Uterus (tissue), 4 donors: ENCODE results near the gene GPANK1. TPM values are rescaled to one million over a fixed set of nuclear protein-coding genes. Genes with fewer than 3 reads are reported as not detected.

Experiments
- DNase-seq, 2 donors: peaks; one replicate each; pipeline ENCODE4 v3.0.0-alpha.2; 2019 to 2020
- H3K27ac ChIP-seq, 2 donors: fragments of 200-600 bp; sonication (generic); 1 replicate in 1 of 2; 2 replicates in 1 of 2; pipeline ENCODE4 v1.5.1; 2016 to 2018
- H3K27me3 ChIP-seq, 2 donors: fragments of 200-600 bp; sonication (generic); one replicate each; pipeline ENCODE4 v1.5.1; 2018 to 2019; ENCODE audit warnings: control low read depth in 1 of 2
- H3K36me3 ChIP-seq, 2 donors: fragments of 200-600 bp; sonication (generic); one replicate each; pipeline ENCODE4 v1.5.1; 2019; ENCODE audit warnings: control low read depth in 1 of 2
- H3K4me1 ChIP-seq, 2 donors: fragments of 200-600 bp; sonication (generic); one replicate each; pipeline ENCODE4 v1.5.1; 2018 to 2019; ENCODE audit warnings: control low read depth in 1 of 2
- H3K4me3 ChIP-seq, 2 donors: fragments of 200-600 bp; sonication (generic); 1 replicate in 1 of 2; 2 replicates in 1 of 2; pipeline ENCODE4 v1.5.1; 2018 to 2019; ENCODE audit warnings: mild to moderate bottlenecking in 1 of 2
- H3K9me3 ChIP-seq, 2 donors: fragments of 200-600 bp; sonication (generic); one replicate each; pipeline ENCODE4 v1.5.1; 2019; ENCODE audit warnings: control low read depth in 1 of 2
- CTCF ChIP-seq, 4 experiments: fragments of 200-600 bp in 2 of 4; fragments of 450-650 bp in 2 of 4; sonication (generic) in 2 of 4; IDR thresholded peaks; one replicate each; pipeline ENCODE4 v1.5.1; 2016 to 2019; ENCODE audit warnings: antibody characterized with exemption in 4 of 4, mild to moderate bottlenecking in 2 of 4, moderate library complexity in 1 of 4
- POLR2A ChIP-seq, 2 donors: fragments of 450-650 bp; IDR thresholded peaks; one replicate each; pipeline ENCODE4 v1.6.1; 2016; ENCODE audit warnings: antibody characterized with exemption in 2 of 2, mild to moderate bottlenecking in 1 of 2, moderate library complexity in 1 of 2
- intact Hi-C: fragments of 100-400 bp; cut with DNase I; formaldehyde crosslinking; loops from one replicate; pipeline ENCODE4 v1.15.1; 2023; ENCODE audit warnings: low total_unique reads
- total RNA-seq, 4 donors: library from RNA; depleted of rRNA in 3 of 4; stranded (reverse); fragments of >200 nt in 3 of 4; gene quantifications; one replicate each; pipeline versions ENCODE4 v1.1.0 to v1.2.4, GENCODE V29; 2014 to 2023
- donor health status: DM: yes; HTN: yes; CAD: no.

The GPANK1 gene
- 10 to 100 TPM in 3 of 4 donors, 1 to 10 TPM in 1; 5.1 to 25.6 (median 15.4) TPM for total RNA-seq

DNA sequence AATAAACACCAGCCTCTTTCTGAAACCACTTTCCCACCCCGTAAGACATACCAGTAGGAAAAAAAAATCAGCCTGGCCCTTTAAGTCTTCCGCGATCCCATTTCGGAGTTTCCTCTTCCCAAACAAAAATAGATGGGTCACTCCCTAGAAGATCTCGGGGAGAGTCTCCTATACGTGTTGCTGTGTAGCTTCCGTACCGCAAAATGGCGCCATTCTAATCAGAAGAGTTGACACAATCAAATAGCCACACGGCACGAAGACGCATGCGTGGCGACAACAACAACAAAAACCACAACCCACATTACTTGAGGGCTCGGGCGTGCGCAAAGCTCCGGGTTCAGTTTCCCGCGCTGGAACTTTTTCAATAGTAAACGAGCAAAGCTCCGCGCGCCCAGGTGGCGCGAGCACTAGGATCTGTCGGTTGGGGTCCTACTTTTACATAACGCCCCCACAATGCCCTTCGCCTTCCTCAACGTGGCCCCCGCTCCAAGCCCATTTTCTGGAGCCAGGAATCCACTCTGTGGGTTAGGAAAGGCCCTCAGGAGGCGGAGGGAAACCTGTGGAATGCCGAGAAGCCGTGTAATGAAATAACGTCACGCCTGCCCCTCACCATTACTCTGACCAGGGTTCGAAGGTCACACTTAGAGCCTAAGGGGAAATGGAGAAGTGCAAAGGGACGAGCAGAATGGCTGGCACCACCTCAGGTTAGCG, at the start of gene GPANK1:
Gene GPANK1, minus strand, starts transcription at position 208 of the 711 bp plus-strand sequence. CDS start 519 bp downstream, outside the sequence.
- TF ChIP-seq CTCF (IDR thresholded peaks at IDR 0.05), result no peak
- peak; percentile 35 to 80 for TF ChIP-seq POLR2A (IDR thresholded peaks at IDR 0.05)
- H3K27me3 ChIP-seq, result no peaks in the 10 kb centered on the region
- intact Hi-C loops, result no loop called here
- H3K36me3 ChIP-seq, result no peaks in the 10 kb centered on the region
- DNase-seq, result peak; percentile 88 to 93
- peaks cover 8 to 16% of the 10 kb centered on the region in 2 donors for H3K4me1 ChIP-seq
- H3K4me3 ChIP-seq, result peak within 1 kb of the TSS; percentile 91 to 93
- no peaks in the 10 kb centered on the region for H3K9me3 ChIP-seq
- peak within 1 kb of the TSS; percentile 91 to 97 for H3K27ac ChIP-seq

DNA sequence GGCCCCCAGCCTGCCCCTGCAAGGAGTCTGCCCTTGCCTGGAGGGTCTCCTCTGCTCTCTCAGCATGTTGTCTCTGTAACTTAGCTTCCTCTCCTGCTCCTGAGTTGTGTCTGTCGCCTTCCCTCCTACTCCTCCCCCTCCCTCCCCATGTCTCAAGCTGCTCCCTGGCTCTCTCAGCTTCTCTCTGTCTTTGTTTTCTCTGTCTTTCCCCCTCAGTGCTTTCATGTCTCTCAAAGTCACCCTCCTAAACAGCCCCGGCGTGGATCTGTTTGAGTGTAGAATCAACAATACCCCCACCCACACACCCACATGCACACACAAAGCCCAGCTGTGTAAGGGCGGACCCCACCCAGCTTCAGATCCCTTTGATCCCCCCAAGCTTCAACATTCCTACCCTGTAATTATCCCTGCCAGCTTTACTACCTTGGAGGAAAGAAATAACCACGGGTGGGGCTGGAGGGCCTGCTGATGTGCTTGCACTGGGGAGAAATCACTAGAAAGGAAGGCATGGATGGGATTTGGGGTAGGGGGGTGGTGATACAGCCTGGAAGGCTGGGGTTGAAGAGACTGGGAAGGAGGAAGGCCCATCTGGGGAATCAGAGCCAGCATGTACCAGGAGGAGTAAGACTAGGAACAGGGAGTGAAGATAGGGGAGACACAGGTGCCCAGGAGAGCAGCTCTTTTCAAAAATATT, 49.3 kb upstream of the GPANK1 start:
- no peaks in the 10 kb centered on the region for H3K27me3 ChIP-seq
- H3K36me3 ChIP-seq, result no peaks in the 10 kb centered on the region
- intact Hi-C loops, result no loop called here
- no peak for DNase-seq
- H3K4me1 ChIP-seq, result no peaks in the 10 kb centered on the region
- TF ChIP-seq CTCF (IDR thresholded peaks at IDR 0.05) (no peak), POLR2A (IDR thresholded peaks at IDR 0.05) (no peak)
- no peak overlapping the region for H3K27ac ChIP-seq
- H3K4me3 ChIP-seq, result no peak overlapping the region
- H3K9me3 ChIP-seq, result no peaks in the 10 kb centered on the region

- Histone ChIP-seq H3K4me1 (no peaks in the 10 kb centered on the region), H3K9me3 (no peaks in the 10 kb centered on the region), H3K27ac (no peak overlapping the region), H3K4me3 (no peak overlapping the region), H3K27me3 (no peaks in the 10 kb centered on the region), H3K36me3 (no peaks in the 10 kb centered on the region)
- intact Hi-C loops, result no loop called here
- TF ChIP-seq POLR2A (IDR thresholded peaks at IDR 0.05) (no peak), CTCF (IDR thresholded peaks at IDR 0.05) (no peak)
- DNase-seq, result no peak
These were observed 48.7 kb upstream of the GPANK1 start for GRCh38 chr6:31713465-31713864.

DNA sequence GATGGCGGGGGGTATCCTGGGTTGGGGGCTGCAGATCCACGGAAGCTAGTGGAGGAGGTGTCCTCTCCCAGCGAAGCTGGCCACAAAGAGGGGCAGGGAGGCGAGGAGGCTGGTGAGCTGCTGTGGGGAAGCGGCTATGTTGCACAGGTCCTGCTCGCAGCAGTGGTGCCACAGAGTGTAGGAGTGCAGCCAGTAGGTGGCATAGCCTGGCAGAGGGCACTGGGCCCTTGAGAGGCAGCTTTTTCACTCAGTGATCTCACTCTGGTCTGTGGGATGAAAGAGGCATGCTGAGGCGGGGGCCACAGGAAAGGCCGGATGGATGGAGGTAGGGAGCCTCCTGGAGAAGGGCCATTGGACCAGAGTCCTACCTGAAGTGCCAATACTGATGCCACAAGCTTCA, 47.5 kb upstream of the GPANK1 start:
- no peak for DNase-seq
- Histone ChIP-seq H3K4me1 (no peaks in the 10 kb centered on the region), H3K9me3 (no peaks in the 10 kb centered on the region), H3K36me3 (no peaks in the 10 kb centered on the region), H3K27me3 (no peaks in the 10 kb centered on the region), H3K27ac (no peak overlapping the region), H3K4me3 (no peak overlapping the region)
- TF ChIP-seq POLR2A (IDR thresholded peaks at IDR 0.05) (no peak), CTCF (IDR thresholded peaks at IDR 0.05) (no peak)
- intact Hi-C loops, result no loop called here

GRCh38 chr6:31711233-31711632, 46.4 kb upstream of the GPANK1 start:
- no peaks in the 10 kb centered on the region for H3K4me1 ChIP-seq
- TF ChIP-seq CTCF (IDR thresholded peaks at IDR 0.05) (no peak), POLR2A (IDR thresholded peaks at IDR 0.05) (no peak)
- H3K4me3 ChIP-seq, result no peak overlapping the region
- no peaks in the 10 kb centered on the region for H3K36me3 ChIP-seq
- intact Hi-C loops, result no loop called here
- no peak overlapping the region for H3K27ac ChIP-seq
- no peak for DNase-seq
- no peaks in the 10 kb centered on the region for H3K27me3 ChIP-seq
- H3K9me3 ChIP-seq, result no peaks in the 10 kb centered on the region
